ACC112 (cell line): Measurements from ENCODE around the gene ESRRG.
A peak's percentile ranks its signal among the peaks of the same experiment; 100 is the strongest.

ENCODE experiments used
- H2AFZ ChIP-seq: fragments of 200-600 bp; sonication (generic); one replicate; pipeline ENCODE4 v1.6.0; 2017; ENCODE audit warnings: antibody characterized with exemption, low read length; ENCODE audit not compliant: unreplicated experiment
- H3K27ac ChIP-seq: fragments of 200-600 bp; sonication (generic); 2 replicates; pipeline ENCODE4 v1.5.1; 2014; ENCODE audit warnings: low read depth, mild to moderate bottlenecking, antibody characterized with exemption, low read length, moderate library complexity
- H3K27me3 ChIP-seq: fragments of 200-600 bp; sonication (generic); 2 replicates; pipeline ENCODE4 v1.6.1; 2014; ENCODE audit warnings: mild to moderate bottlenecking, antibody characterized with exemption, low read length, moderate library complexity, mixed read lengths; ENCODE audit not compliant: insufficient read depth
- H3K36me3 ChIP-seq: fragments of 200-600 bp; sonication (generic); 2 replicates; pipeline ENCODE4 v1.6.1; 2016; ENCODE audit warnings: mild to moderate bottlenecking, antibody characterized with exemption, low read length, moderate library complexity, mixed read lengths; ENCODE audit not compliant: insufficient read depth
- H3K4me1 ChIP-seq: fragments of 200-600 bp; sonication (generic); one replicate; pipeline ENCODE4 v1.6.1; 2016; ENCODE audit warnings: low read length, mixed read lengths; ENCODE audit not compliant: insufficient read depth, unreplicated experiment, control insufficient read depth
- H3K4me3 ChIP-seq: fragments of 200-600 bp; sonication (generic); 2 replicates; pipeline ENCODE4 v1.5.1; 2014; ENCODE audit warnings: mild to moderate bottlenecking, low read depth, low read length
- H3K79me2 ChIP-seq: fragments of 200-600 bp; sonication (generic); one replicate; pipeline ENCODE4 v1.6.0; 2016; ENCODE audit warnings: low read length; ENCODE audit not compliant: control insufficient read depth, unreplicated experiment, insufficient read depth

The ESRRG gene

DNA sequence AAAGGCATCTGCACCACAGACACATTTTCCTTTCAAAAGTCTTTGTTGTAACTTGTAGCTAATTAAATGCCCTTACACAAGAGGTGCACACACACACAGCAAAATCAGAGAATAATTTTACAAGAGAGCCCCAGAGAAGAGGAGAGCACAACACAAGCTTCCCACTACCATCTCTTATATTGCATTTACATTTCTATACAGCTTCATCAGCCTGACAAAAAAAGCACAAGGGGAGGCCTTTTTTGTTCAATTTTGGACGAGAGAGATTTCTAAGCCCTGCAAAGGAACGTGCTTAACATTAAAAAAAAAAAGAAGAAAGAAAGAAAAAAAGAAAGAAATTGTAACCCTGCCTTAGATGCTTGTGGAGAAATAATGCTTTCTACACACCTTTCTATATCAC, 17.1 kb upstream of the ESRRG start:
- Histone ChIP-seq H3K27ac (no peak overlapping the region), H3K36me3 (no peaks in the 10 kb centered on the region), H3K27me3 (peaks cover 3% of the 10 kb centered on the region), H2AFZ (no peak overlapping the region), H3K4me3 (no peak overlapping the region), H3K4me1 (no peaks in the 10 kb centered on the region), H3K79me2 (no peaks in the 10 kb centered on the region)

DNA sequence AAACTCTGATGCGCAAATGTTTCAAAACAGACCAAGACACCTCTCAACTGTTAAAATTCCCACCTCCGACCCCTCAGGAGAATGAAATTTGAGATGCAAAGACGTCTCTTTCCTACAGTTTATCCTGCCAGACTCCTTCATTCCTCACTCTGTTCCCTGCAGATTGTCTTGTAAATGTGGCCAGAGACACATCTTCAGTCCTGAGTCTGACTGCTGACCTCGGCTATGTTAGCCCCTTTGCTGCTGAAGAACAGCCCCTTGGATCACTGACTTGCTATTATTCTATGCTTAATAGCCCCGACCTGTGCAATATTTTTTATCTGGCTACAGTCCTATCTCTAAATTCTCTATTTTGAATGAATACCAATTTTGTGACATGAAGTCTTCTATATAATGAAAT, 16.6 kb upstream of the ESRRG start:
- H3K79me2 ChIP-seq = no peaks in the 10 kb centered on the region
- no peak overlapping the region for H3K4me3 ChIP-seq
- H3K27me3 ChIP-seq = peaks cover 3% of the 10 kb centered on the region; the same call in 1 of the 2 replicates

DNA sequence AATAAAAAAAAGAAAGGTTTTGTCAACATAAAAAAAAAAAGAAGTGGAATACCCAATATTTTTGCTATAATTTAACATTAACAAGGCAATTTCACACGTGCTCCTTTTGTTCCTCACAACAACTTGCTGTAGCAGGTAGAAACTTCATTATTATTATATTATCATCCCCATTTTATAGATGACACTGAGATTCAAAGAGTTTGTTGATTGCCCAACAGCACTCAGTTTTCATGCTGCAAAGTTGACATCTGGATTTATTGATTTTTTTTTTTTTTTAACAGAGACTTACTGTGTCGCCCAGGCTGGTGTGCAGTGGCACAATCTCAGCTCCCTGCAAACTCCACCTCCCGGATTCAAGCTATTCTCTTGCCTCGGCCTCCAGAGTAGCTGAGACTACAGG, 8.9 kb upstream of the ESRRG start:
- H3K36me3 ChIP-seq = no peaks in the 10 kb centered on the region
- no peak overlapping the region for H2AFZ ChIP-seq
- no peaks in the 10 kb centered on the region for H3K79me2 ChIP-seq
- H3K4me1 ChIP-seq = no peaks in the 10 kb centered on the region
- no peak overlapping the region for H3K27ac ChIP-seq
- peaks cover 10% of the 10 kb centered on the region for H3K27me3 ChIP-seq
- no peak overlapping the region for H3K4me3 ChIP-seq

More for the DNA sequence above, 16.6 kb upstream of the ESRRG start:
- Histone ChIP-seq H3K36me3 (no peaks in the 10 kb centered on the region), H2AFZ (no peak overlapping the region), H3K27ac (no peak overlapping the region), H3K4me1 (no peaks in the 10 kb centered on the region)

DNA sequence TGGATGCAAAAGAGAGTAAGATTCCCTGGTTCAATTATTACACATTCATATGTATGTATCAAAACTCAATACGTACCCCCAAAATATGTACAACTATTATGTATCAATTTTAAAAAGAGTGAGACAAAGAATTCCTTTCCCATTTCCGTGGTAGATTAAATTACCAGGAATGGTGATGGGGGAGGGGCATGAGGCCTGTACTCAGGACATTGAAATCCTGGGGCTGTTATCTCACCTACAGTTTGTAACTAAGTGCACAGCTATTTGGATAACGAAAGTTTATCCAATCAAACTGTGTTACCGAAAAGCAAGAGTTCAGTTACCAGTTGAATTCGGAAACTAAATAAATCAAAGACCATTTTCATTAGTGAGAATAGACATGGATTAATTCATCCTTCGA, 8.3 kb upstream of the ESRRG start:
- no peak overlapping the region for H3K27ac ChIP-seq
- no peaks in the 10 kb centered on the region for H3K36me3 ChIP-seq
- no peak overlapping the region for H3K4me3 ChIP-seq
- peaks cover 15% of the 10 kb centered on the region for H3K27me3 ChIP-seq
- H2AFZ ChIP-seq = no peak overlapping the region
- H3K4me1 ChIP-seq = no peaks in the 10 kb centered on the region
- H3K79me2 ChIP-seq = no peaks in the 10 kb centered on the region

DNA sequence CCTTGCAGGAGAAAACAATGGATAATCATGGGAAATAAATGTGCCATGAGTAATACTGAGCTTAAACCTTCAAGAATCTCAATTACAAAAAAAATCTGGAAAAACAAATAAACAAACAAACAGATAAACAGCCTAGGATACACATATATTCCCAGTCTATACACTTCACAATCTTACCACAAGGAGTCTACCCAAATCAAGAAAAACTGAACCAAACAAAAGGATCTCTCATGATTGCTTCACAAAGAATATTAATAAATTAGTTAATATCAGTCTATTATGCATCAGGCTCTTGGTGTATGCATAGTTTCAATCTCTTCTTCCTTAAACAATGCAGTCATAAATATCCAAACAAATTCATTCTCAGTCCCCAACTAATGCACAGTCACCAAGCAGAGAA, 3.2 kb upstream of the ESRRG start:
- Histone ChIP-seq H3K27me3 (peaks cover 61% of the 10 kb centered on the region), H3K36me3 (no peaks in the 10 kb centered on the region), H3K27ac (no peak overlapping the region)

DNA sequence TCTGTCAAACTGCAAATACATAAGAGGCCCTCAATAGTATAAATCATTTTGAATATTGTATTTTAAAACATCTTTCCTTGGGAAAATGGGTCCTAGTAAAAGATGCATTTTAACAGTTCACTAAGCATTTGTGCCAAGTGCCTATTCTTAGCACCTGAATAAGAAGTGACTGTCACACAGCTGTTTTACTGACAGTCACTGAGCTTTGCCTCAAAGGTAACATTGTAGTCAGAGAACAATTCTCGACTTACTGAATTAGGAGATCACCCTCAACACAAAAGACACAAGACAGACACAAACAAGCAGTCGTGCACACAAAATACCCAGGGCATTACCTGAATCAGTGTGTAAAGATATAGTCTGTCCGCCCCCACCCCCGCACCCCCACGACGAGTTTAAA, 408 bp downstream of the ESRRG start:
- Histone ChIP-seq H3K36me3 (no peaks in the 10 kb centered on the region), H3K4me3 (peak overlapping the region; percentile 73), H3K4me1 (no peaks in the 10 kb centered on the region), H3K27ac (no peak overlapping the region), H2AFZ (no peak overlapping the region), H3K27me3 (peaks cover 86% of the 10 kb centered on the region), H3K79me2 (no peaks in the 10 kb centered on the region)

More for the DNA sequence above, 3.2 kb upstream of the ESRRG start:
- Histone ChIP-seq H3K4me3 (no peak overlapping the region), H2AFZ (no peak overlapping the region), H3K4me1 (no peaks in the 10 kb centered on the region), H3K79me2 (no peaks in the 10 kb centered on the region)

DNA sequence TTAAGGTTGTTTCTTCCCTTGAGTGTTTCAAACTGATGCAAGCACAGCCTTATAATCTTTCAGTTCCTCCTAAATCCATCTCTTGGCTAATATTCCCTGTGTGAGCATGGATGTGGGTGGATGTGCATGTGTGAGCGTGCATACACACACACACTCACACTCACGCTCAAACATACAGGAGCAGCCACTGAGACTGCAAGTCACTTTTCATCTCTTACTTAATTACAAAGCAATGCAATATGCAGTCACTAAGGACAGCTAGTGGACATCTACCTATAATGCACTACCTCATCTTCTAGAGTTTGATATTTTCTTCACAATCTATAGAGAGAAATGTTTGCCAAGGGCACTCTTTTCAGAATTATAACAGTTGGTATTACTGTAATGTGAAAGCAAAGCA, 1.4 kb downstream of the ESRRG start:
- no peak overlapping the region for H3K4me3 ChIP-seq
- H3K4me1 ChIP-seq = no peaks in the 10 kb centered on the region
- H3K27ac ChIP-seq = no peak overlapping the region
- peaks cover 78% of the 10 kb centered on the region for H3K27me3 ChIP-seq
- H3K36me3 ChIP-seq = no peaks in the 10 kb centered on the region
- H3K79me2 ChIP-seq = no peaks in the 10 kb centered on the region
- no peak overlapping the region for H2AFZ ChIP-seq

DNA sequence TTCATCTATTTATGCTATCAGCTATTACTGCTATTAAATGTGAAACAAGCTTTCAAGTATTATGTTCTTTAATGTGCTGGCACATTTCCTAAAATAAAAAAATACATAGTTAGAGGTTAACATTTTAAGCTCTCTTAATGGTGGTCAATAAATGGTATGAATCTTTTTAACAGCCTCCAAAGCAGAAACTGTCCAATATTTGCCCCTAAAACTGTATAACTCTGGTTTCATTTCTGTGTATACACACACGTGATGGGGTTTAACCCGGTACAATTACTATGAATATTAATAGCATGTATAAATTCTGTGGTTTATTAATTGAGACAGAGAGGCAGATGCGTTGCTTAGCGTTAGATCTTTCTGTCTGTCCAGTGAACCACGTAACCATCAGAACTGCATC, 2.2 kb downstream of the ESRRG start:
- H3K27me3 ChIP-seq = peaks cover 73% of the 10 kb centered on the region
- no peaks in the 10 kb centered on the region for H3K4me1 ChIP-seq
- H3K36me3 ChIP-seq = no peaks in the 10 kb centered on the region
- H3K79me2 ChIP-seq = no peaks in the 10 kb centered on the region
- no peak overlapping the region for H2AFZ ChIP-seq
- H3K4me3 ChIP-seq = no peak overlapping the region
- H3K27ac ChIP-seq = no peak overlapping the region

DNA sequence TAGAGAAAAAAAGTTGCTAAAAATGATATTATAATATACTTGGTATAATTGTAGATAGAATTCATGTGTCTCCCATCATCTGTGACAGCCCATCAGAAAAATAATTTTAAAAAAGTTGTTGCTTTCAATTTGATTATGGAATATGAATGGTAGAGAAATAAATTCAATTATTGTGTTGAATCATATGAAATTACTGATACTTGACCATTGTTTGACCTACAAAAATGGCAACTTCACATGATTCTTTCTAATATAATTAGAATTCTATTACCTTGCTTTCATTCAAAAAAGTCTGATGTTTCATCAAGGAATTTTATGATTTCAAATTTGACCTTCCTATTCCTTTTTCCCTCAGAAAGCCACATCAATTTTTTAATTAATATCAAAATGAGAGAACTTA, 11.5 kb downstream of the ESRRG start:
- Histone ChIP-seq H2AFZ (no peak overlapping the region), H3K36me3 (no peaks in the 10 kb centered on the region), H3K27me3 (peaks cover 61% of the 10 kb centered on the region), H3K4me1 (no peaks in the 10 kb centered on the region), H3K4me3 (no peak overlapping the region), H3K27ac (no peak overlapping the region), H3K79me2 (no peaks in the 10 kb centered on the region)

DNA sequence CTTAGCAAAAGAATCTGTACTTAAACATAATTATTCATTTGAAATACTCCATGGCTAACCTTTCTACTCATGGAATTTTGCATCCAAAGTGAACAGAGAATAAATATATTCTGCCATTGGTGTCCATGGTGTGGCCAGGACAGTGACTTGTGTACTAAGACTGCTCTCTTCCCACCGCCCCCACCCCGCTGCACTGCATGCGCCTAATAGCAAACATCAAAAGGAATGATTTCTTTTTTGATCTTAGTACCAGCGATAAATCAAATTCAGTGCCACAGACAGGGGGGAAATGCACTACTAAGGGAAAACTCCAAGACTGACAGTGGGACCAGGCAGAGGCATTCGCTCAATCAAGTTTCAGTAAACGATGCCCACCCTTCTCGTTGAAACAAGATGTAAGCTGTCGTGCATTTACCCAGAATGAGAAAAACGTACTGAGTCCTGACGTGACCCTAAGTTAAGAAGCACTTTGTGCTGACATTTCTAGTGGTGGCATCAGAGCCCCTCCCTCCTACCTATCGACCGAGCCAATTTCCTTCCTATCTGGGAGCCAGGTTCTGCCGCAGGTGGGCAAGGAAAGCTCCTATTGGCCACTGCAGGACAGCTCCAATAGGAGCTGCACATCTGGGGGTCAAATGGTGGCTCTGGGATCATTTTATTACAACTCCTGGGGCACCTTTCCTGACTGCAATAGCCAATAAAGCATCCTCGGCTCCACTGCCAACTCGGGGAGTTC, 12.5 kb downstream of the ESRRG start:
- no peak overlapping the region for H2AFZ ChIP-seq
- H3K79me2 ChIP-seq = no peaks in the 10 kb centered on the region
- no peaks in the 10 kb centered on the region for H3K4me1 ChIP-seq
- H3K4me3 ChIP-seq = no peak overlapping the region
- H3K36me3 ChIP-seq = no peaks in the 10 kb centered on the region
- H3K27me3 ChIP-seq = peaks cover 55% of the 10 kb centered on the region
- H3K27ac ChIP-seq = no peak overlapping the region

DNA sequence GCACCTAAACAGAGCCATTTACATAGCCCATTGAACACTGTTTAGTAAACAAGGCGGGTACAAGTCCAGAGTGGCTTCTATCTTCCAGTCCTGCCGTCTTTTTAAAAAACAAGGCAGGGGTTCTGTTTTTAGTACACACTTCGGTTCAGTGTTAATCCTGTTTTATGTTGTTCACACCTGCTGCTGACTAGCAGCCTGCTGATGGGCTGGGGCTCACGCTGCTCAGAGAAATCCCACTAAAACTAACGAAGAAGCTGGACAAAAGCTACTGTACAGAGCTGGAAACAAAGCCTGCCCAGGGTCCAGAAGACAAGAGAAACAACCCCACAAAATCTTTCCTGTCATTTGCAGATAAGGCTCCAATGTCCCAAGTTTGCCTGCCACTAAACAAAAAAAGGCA, 13.2 kb downstream of the ESRRG start:
- H3K4me3 ChIP-seq = no peak overlapping the region
- H3K27ac ChIP-seq = no peak overlapping the region
- peaks cover 48% of the 10 kb centered on the region for H3K27me3 ChIP-seq
- H2AFZ ChIP-seq = no peak overlapping the region
- H3K4me1 ChIP-seq = no peaks in the 10 kb centered on the region
- no peaks in the 10 kb centered on the region for H3K79me2 ChIP-seq
- H3K36me3 ChIP-seq = no peaks in the 10 kb centered on the region
